OCI-LY3 (cell line): ENCODE results near the gene PRR15.

Experiments
- H2AFZ ChIP-seq: fragments of 200-600, 300-600 bp; shearing (Covaris generic); 2 replicates; pipeline ENCODE4 v1.6.0; 2014; ENCODE audit warnings: antibody characterized with exemption, low read depth, low read length
- H3K27ac ChIP-seq: fragments of 200-600, 300-600 bp; sonication (generic); 2 replicates; pipeline ENCODE4 v1.5.1; 2014; ENCODE audit warnings: mild to moderate bottlenecking, low read length, moderate library complexity, mixed read lengths
- H3K27me3 ChIP-seq: fragments of 200-600, 300-600 bp; sonication (generic); 2 replicates; pipeline ENCODE4 v1.6.1; 2014; ENCODE audit warnings: low read depth, low read length, mixed read lengths
- H3K36me3 ChIP-seq: fragments of 200-600, 300-600 bp; sonication (generic); replicated peaks from 2 replicates; pipeline ENCODE3; 2014; ENCODE audit warnings: low read depth, low read length, mixed read lengths
- H3K4me1 ChIP-seq: fragments of 300-600, 200-600 bp; sonication (generic); 2 replicates; pipeline ENCODE4 v1.6.1; 2014; ENCODE audit warnings: low read length, mixed read lengths
- H3K4me2 ChIP-seq: fragments of 200-600, 300-600 bp; sonication (generic); 2 replicates; pipeline ENCODE4 v1.6.1; 2014; ENCODE audit warnings: low read length, mixed read lengths
- H3K4me3 ChIP-seq: fragments of 300-600, 200-600 bp; sonication (generic); 2 replicates; pipeline ENCODE4 v1.5.1; 2014; ENCODE audit warnings: antibody characterized with exemption, mild to moderate bottlenecking, low read length, moderate library complexity
- H3K79me2 ChIP-seq: fragments of 300-600, 200-600 bp; shearing (Covaris generic); 2 replicates; pipeline ENCODE4 v1.6.1; 2014; ENCODE audit warnings: mild to moderate bottlenecking, low read length, mixed read lengths
- H3K9ac ChIP-seq: fragments of 300-600, 200-600 bp; shearing (Covaris generic); 2 replicates; pipeline ENCODE4 v1.6.0; 2014; ENCODE audit warnings: mild to moderate bottlenecking, low read length, moderate library complexity
- H3K9me3 ChIP-seq: fragments of 200-600, 300-600 bp; shearing (Covaris generic); 2 replicates; pipeline ENCODE4 v1.6.1; 2014; ENCODE audit warnings: low read length, mixed read lengths; ENCODE audit not compliant: insufficient read depth
- H4K20me1 ChIP-seq: fragments of 200-600, 300-600 bp; sonication (generic); 2 replicates; pipeline ENCODE4 v1.6.1; 2016; ENCODE audit warnings: low read length, mixed read lengths; ENCODE audit not compliant: insufficient read depth
- EZH2phosphoT487 ChIP-seq: fragments of 200-600 bp; shearing (Covaris generic); IDR thresholded peaks from 2 replicates; pipeline ENCODE4 v1.6.1; 2018; ENCODE audit warnings: antibody characterized with exemption, mixed run types, low read depth
- TF ChIP-seq, protein P1 (sequence below): fragments of 200-600, 300-600 bp; sonication (generic); IDR thresholded peaks from 2 replicates; pipeline ENCODE4 v1.5.1; 2014; ENCODE audit warnings: antibody characterized with exemption, low read length, low read depth

PRR15 gene

DNA sequence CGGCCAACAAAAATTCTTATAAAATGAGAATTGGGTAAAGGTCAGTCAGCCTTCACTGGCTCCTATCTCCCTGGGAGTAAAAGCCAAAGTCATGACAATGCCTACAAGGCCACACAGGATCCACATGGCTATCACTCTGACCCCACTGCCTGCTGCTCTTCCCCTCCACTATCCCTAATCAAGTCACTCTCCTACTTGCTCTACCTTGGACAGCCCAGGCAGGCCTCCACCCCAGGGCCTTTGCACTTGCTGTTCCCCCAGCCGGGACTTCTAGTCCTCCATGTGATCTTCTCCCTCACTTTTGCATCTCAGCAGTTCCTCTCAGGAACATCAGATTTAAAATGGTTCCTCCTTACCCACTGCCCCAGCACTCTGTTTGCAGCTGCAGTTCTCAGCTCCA, 50.6 kb downstream of the PRR15 start:
- Histone ChIP-seq H3K27ac (no peak overlapping the region), H3K79me2 (no peaks in the 10 kb centered on the region), H2AFZ (no peak overlapping the region), H4K20me1 (no peaks in the 10 kb centered on the region), H3K9me3 (no peaks in the 10 kb centered on the region), H3K4me2 (no peak overlapping the region), H3K27me3 (no peaks in the 10 kb centered on the region), H3K9ac (no peak overlapping the region), H3K4me3 (no peak overlapping the region), H3K36me3 (no peaks in the 10 kb centered on the region), H3K4me1 (no peaks in the 10 kb centered on the region)
- TF ChIP-seq, protein P1, sequence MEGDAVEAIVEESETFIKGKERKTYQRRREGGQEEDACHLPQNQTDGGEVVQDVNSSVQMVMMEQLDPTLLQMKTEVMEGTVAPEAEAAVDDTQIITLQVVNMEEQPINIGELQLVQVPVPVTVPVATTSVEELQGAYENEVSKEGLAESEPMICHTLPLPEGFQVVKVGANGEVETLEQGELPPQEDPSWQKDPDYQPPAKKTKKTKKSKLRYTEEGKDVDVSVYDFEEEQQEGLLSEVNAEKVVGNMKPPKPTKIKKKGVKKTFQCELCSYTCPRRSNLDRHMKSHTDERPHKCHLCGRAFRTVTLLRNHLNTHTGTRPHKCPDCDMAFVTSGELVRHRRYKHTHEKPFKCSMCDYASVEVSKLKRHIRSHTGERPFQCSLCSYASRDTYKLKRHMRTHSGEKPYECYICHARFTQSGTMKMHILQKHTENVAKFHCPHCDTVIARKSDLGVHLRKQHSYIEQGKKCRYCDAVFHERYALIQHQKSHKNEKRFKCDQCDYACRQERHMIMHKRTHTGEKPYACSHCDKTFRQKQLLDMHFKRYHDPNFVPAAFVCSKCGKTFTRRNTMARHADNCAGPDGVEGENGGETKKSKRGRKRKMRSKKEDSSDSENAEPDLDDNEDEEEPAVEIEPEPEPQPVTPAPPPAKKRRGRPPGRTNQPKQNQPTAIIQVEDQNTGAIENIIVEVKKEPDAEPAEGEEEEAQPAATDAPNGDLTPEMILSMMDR: no peak
- no peak for TF ChIP-seq EZH2phosphoT487
